HepG2 (cell line): ENCODE measurements around the gene DCST2. TPM values are rescaled to one million over a fixed set of nuclear protein-coding genes. Genes with fewer than 3 reads are reported as not detected.

Source experiments
- ATAC-seq: fragments of 200-7000 bp; cut with Tn5 transposase; 3 replicates; pipeline ENCODE4 v1.9.1; 2020; ENCODE audit warnings: mild to moderate bottlenecking, moderate library complexity
- BruUV-seq: library from RNA; stranded (reverse); fragments of 400-500 nt; replicated peaks from 2 replicates; lab custom pipeline; 2021; lab: Mats Ljungman, UMichigan
- CTCF ChIA-PET: fragments of 300-600 bp; formaldehyde crosslinking; extraction: SDS; loops from one replicate; lab custom pipeline; 2021; ENCODE audit warnings: low total read pairs, inconsistent platforms, low intra/inter-chr PET ratio; lab: Yijun Ruan, JAX
- POLR2A ChIA-PET: fragments of 350-600 bp; sonication (Branson Sonifier 250); formaldehyde crosslinking; loops from one replicate; lab custom pipeline; 2020; ENCODE audit warnings: antibody characterized with exemption, inconsistent platforms; lab: Yijun Ruan, JAX
- DNase-seq: peaks from one replicate; pipeline ENCODE4 v3.0.0-alpha.2; 2015; ENCODE audit warnings: low spot score
- FAIRE-seq: peaks from 3 replicates; lab custom pipeline; 2011; peaks lifted over from hg19 to GRCh38; lab: Jason Lieb, UNC
- H2AFZ ChIP-seq: one replicate; pipeline ENCODE4 v1.6.1; 2011; ENCODE audit warnings: low read length, inconsistent platforms
- H3K27ac ChIP-seq: fragments of 300-600 bp; 3 replicates; pipeline ENCODE4 v1.8.0; 2011; ENCODE audit warnings: mixed run types, mild to moderate bottlenecking, mixed read lengths, low read length, inconsistent platforms; ENCODE audit not compliant: insufficient read depth; ENCODE audit errors: extremely low read length
- H3K27me3 ChIP-seq, 2 experiments: fragments of 200-600 bp in 1 of 2; 2 replicates in 1 of 2; 3 replicates in 1 of 2; pipeline versions ENCODE4 v1.6.0 to v1.8.0; 2011; ENCODE audit warnings: low read length in 2 of 2, mild to moderate bottlenecking in 2 of 2, moderate library complexity in 2 of 2, inconsistent platforms in 1 of 2; ENCODE audit not compliant: insufficient read depth in 2 of 2, control insufficient read depth in 1 of 2
- H3K36me3 ChIP-seq, 2 experiments: fragments of 200-600 bp in 1 of 2; replicated peaks in 1 of 2; 2 replicates in 1 of 2; 3 replicates in 1 of 2; pipeline versions ENCODE4 v1.5.1 to v1.8.0; 2011; ENCODE audit warnings: low read length in 2 of 2, inconsistent platforms in 1 of 2; ENCODE audit not compliant: insufficient read depth in 2 of 2, control insufficient read depth in 1 of 2
- H3K4me1 ChIP-seq: 2 replicates; pipeline ENCODE4 v1.5.1; 2012; ENCODE audit warnings: low read length, inconsistent platforms; ENCODE audit not compliant: insufficient read depth
- H3K4me2 ChIP-seq: 2 replicates; pipeline ENCODE4 v1.6.0; 2011; ENCODE audit warnings: low read depth, low read length, inconsistent platforms
- H3K4me3 ChIP-seq, 3 experiments: fragments of 200-600 bp in 1 of 3; sonication (generic), shearing (Covaris generic) in 1 of 3; replicated peaks in 1 of 3; 2 replicates each; pipeline ENCODE4 v1.5.1; 2011 to 2016; ENCODE audit warnings: low read length in 3 of 3, inconsistent platforms in 2 of 3, low read depth in 2 of 3, mild to moderate bottlenecking in 2 of 3, control low read depth in 1 of 3, mixed read lengths in 1 of 3; ENCODE audit not compliant: insufficient read depth in 1 of 3
- H3K79me2 ChIP-seq: one replicate; pipeline ENCODE4 v1.6.1; 2011; ENCODE audit warnings: low read length, inconsistent platforms; ENCODE audit not compliant: insufficient read depth
- H3K9ac ChIP-seq: 2 replicates; pipeline ENCODE4 v1.6.0; 2011; ENCODE audit warnings: mild to moderate bottlenecking, low read depth, low read length, inconsistent platforms; ENCODE audit not compliant: insufficient read depth
- H3K9me3 ChIP-seq: 2 replicates; pipeline ENCODE4 v1.5.1; 2012; ENCODE audit warnings: mild to moderate bottlenecking, low read length
- H4K20me1 ChIP-seq: 2 replicates; pipeline ENCODE4 v1.6.0; 2011; ENCODE audit warnings: inconsistent platforms, mild to moderate bottlenecking, low read length, moderate library complexity; ENCODE audit not compliant: insufficient read depth
- ASH2L ChIP-seq: fragments of 300-600, 200-600 bp; sonication (generic); IDR thresholded peaks from 2 replicates; pipeline ENCODE4 v1.7.0; 2017; ENCODE audit warnings: low read depth, mild to moderate bottlenecking, moderate library complexity, mixed read lengths, low read length; ENCODE audit not compliant: insufficient read length
- BRD4 ChIP-seq: sonication (generic); formaldehyde crosslinking; IDR thresholded peaks from 2 replicates; pipeline ENCODE4 v1.4.0; 2020; ENCODE audit warnings: missing genetic modification reagents
- CC2D1A ChIP-seq: sonication (generic); formaldehyde crosslinking; IDR thresholded peaks from 2 replicates; pipeline ENCODE4 v1.8.1; 2023; ENCODE audit warnings: mild to moderate bottlenecking, missing genetic modification reagents
- CENPX ChIP-seq: sonication (generic); formaldehyde crosslinking; IDR thresholded peaks from 2 replicates; pipeline ENCODE4 v1.9.0; 2021; ENCODE audit warnings: mild to moderate bottlenecking, missing genetic modification reagents, moderate library complexity
- FOXO4 ChIP-seq: sonication (generic); formaldehyde crosslinking; conservative IDR thresholded peaks from 2 replicates; pipeline ENCODE4 v1.8.1; 2023; ENCODE audit warnings: missing genetic modification reagents
- KDM2A ChIP-seq: sonication (generic); formaldehyde crosslinking; IDR thresholded peaks from 2 replicates; pipeline ENCODE4 v1.4.0; 2020; ENCODE audit warnings: low read depth, missing genetic modification reagents, borderline replicate concordance
- PHF20 ChIP-seq: sonication (generic); formaldehyde crosslinking; IDR thresholded peaks from 2 replicates; pipeline ENCODE4 v1.5.0; 2020; ENCODE audit warnings: mild to moderate bottlenecking, missing genetic modification reagents
- TBX2 ChIP-seq: sonication (generic); formaldehyde crosslinking; IDR thresholded peaks from 2 replicates; pipeline ENCODE4 v1.5.0; 2020; ENCODE audit warnings: missing genetic modification reagents, mild to moderate bottlenecking, borderline replicate concordance
- TMF1 ChIP-seq: sonication (generic); formaldehyde crosslinking; IDR thresholded peaks from 2 replicates; pipeline ENCODE4 v1.8.1; 2022; ENCODE audit warnings: low read depth, missing genetic modification reagents
- XRCC5 ChIP-seq: fragments of 200-400 bp; formaldehyde crosslinking; optimal IDR thresholded peaks from 2 replicates; pipeline ENCODE3; 2017; ENCODE audit warnings: mild to moderate bottlenecking, low read length
- ZBTB14 ChIP-seq: sonication (generic); formaldehyde crosslinking; IDR thresholded peaks from 2 replicates; pipeline ENCODE4 v1.4.0; 2020; ENCODE audit warnings: missing genetic modification reagents
- ZBTB3 ChIP-seq: sonication (generic); formaldehyde crosslinking; IDR thresholded peaks from 2 replicates; pipeline ENCODE4 v1.4.0; 2020; ENCODE audit warnings: low read depth, mild to moderate bottlenecking, moderate library complexity, missing genetic modification reagents, borderline replicate concordance
- ZNF230 ChIP-seq: sonication (generic); formaldehyde crosslinking; IDR thresholded peaks from 2 replicates; pipeline ENCODE4 v1.4.0; 2020; ENCODE audit warnings: mild to moderate bottlenecking, missing genetic modification reagents
- ZNF670 ChIP-seq: sonication (generic); formaldehyde crosslinking; IDR thresholded peaks from 2 replicates; pipeline ENCODE4 v1.8.0; 2022; ENCODE audit warnings: mild to moderate bottlenecking, missing genetic modification reagents, borderline replicate concordance
- ZNF724P ChIP-seq: sonication (generic); formaldehyde crosslinking; IDR thresholded peaks from 2 replicates; pipeline ENCODE4 v1.8.0; 2022; ENCODE audit warnings: missing genetic modification reagents, borderline replicate concordance
- ZNF761 ChIP-seq: sonication (generic); formaldehyde crosslinking; conservative IDR thresholded peaks from 2 replicates; pipeline ENCODE4 v1.4.0; 2020; ENCODE audit warnings: mild to moderate bottlenecking, missing genetic modification reagents
- ZNF770 ChIP-seq: sonication (generic); formaldehyde crosslinking; IDR thresholded peaks from 2 replicates; pipeline ENCODE4 v1.5.0; 2020; ENCODE audit warnings: mild to moderate bottlenecking, missing genetic modification reagents
- WGBS: methylation state at CpG from one replicate; pipeline ENCODE4 v1.1.6; 2017; ENCODE audit warnings: low lambda C conversion rate; 5-methylcytosine and 5-hydroxymethylcytosine counted together
- in situ Hi-C: cut with HindIII; loops from 2 replicates; pipeline ENCODE4 v1.10.0; 2017; ENCODE audit warnings: low pct_unique_long_range_greater_than_20kb; ENCODE audit not compliant: extremely low pct_ligation_motif_present
- intact Hi-C: fragments of 100-400 bp; cut with micrococcal nuclease; formaldehyde crosslinking; loops from one replicate; pipeline ENCODE4 v1.10.0; 2022; ENCODE audit not compliant: unreplicated experiment
- polyA plus RNA-seq, 8 experiments: library from polyadenylated mRNA; depleted of rRNA in 3 of 8; stranded (reverse) in 7 of 8; unstranded in 1 of 8; fragments of >200 nt; fragmentation: Illumina TruSeq in 4 of 8; extraction: Trizol in 4 of 8; gene quantifications; 2 replicates each; pipeline versions ENCODE4 v1.2.1 to v1.2.3, GENCODE V29; 2011 to 2016; ENCODE audit warnings: low read depth in 4 of 8, missing spikeins in 1 of 8, mixed read lengths in 1 of 8; ENCODE audit not compliant: insufficient read depth in 1 of 8
- total RNA-seq, 5 experiments: library from RNA; depleted of rRNA; stranded (reverse); fragments of >200 nt; fragmentation: Illumina TruSeq; extraction: Trizol; gene quantifications; 2 replicates each; pipeline ENCODE4 v1.2.3, GENCODE V29; 2016; ENCODE audit warnings: low read depth in 1 of 5

DCST2 gene
- total and polyA plus RNA-seq, 2 of the 13 experiments (the other 11 are each of a cell fraction or from before 2014, with no cell fraction given) = 0.74 TPM; not detected in 1

GRCh38 chr1:154974102-154974807, 59.3 kb downstream of the DCST2 start, which contains the start of gene CKS1B:
Gene CKS1B, plus strand, starts transcription at chr1:154974681. Its CDS starts 65 bp downstream, at chr1:154974746.
- H4K20me1 ChIP-seq = no peaks in the 10 kb centered on the region
- H3K9ac ChIP-seq = peak within 1 kb of the TSS; percentile 98
- FAIRE-seq = peak; percentile 99
- no TSS peak for BruUV-seq
- DNase-seq = peak; percentile 100
- H3K4me2 ChIP-seq = peak within 1 kb of the TSS; percentile 100
- peak within 1 kb of the TSS; percentile 100 for H3K27ac ChIP-seq
- no peaks in the 10 kb centered on the region; a peak in 1 of 5 replicates for H3K27me3 ChIP-seq
- ChIA-PET CTCF (interaction anchor here (1.1 kb wide), 1 partner anchor 44 kb away, joined by 3 read pairs; no protein-coding TSS in a partner anchor), POLR2A (interaction anchor here (1.0 to 6.6 kb wide), 21 partner anchors 10 to 161 kb away, joined by 3 to 148 read pairs (median 11); partner anchors contain the start of genes ADAM15, FLAD1, LENEP and PBXIP1)
- intact Hi-C loops = loop anchor here (2.0 kb wide), 1 partner anchor 89 kb away; the partner anchor contains the start of gene EFNA4
- ATAC-seq = peak; percentile 83
- H3K79me2 ChIP-seq = peaks cover 65% of the 10 kb centered on the region
- peaks cover 62% of the 10 kb centered on the region for H3K4me1 ChIP-seq
- H3K4me3 ChIP-seq = peak within 1 kb of the TSS; percentile 67 to 84 (median 72)
- H2AFZ ChIP-seq = no peak within 1 kb of the TSS
- in situ Hi-C loops = no loop called here
- WGBS = 1% methylated on average over 39 of the region's 47 CpGs
- H3K36me3 ChIP-seq = peaks cover 0 to 13% of the 10 kb centered on the region in 2 experiments; a peak in 3 of 5 replicates
- no peaks in the 10 kb centered on the region for H3K9me3 ChIP-seq
- TF ChIP-seq CC2D1A (CRISPR knock-in tag) (peak; percentile 77; the same call in 1 of the 2 replicates), ZNF770 (CRISPR knock-in tag) (no peak; the same call in 1 of the 2 replicates), ASH2L (no peak), ZNF670 (no peak), PHF20 (peak; percentile 82; the same call in 1 of the 2 replicates), ZNF761 (CRISPR knock-in tag) (no peak), ZNF724P (CRISPR knock-in tag) (0 out of 2 replicates have a peak, but pooled peaks have one; percentile 80), ZBTB14 (CRISPR knock-in tag) (peak; percentile 34; the same call in 1 of the 2 replicates), KDM2A (CRISPR knock-in tag) (peak; percentile 42; the same call in 1 of the 2 replicates), TBX2 (CRISPR knock-in tag) (0 out of 2 replicates have a peak, but pooled peaks have one; percentile 52), XRCC5 (peak; percentile 73), ZNF230 (CRISPR knock-in tag) (0 out of 2 replicates have a peak, but pooled peaks have one; percentile 38), FOXO4 (no peak), ZBTB3 (0 out of 2 replicates have a peak, but pooled peaks have one; percentile 21), BRD4 (no peak), CENPX (CRISPR knock-in tag) (no peak), TMF1 (CRISPR knock-in tag) (peak; percentile 60; the same call in 1 of the 2 replicates)
